GM19351 (cell line): ENCODE data around the gene ZNF418.
"Not testable (repeated sequence)": the region's sequence is repeated elsewhere in the genome, so short reads cannot be mapped to it uniquely, and the experiment has no call there.

Experiments used
- ATAC-seq: cut with Tn5 transposase; IDR thresholded peaks from one replicate; pipeline ENCODE4 v1.9.1; 2021; ENCODE audit warnings: mild to moderate bottlenecking, moderate library complexity; ENCODE audit not compliant: unreplicated experiment

ZNF418 gene

GRCh38 chr19:57890706-57891105 lies 44.5 kb downstream of the ZNF418 start:
- ATAC-seq, result not testable (repeated sequence)

- peak; percentile 86 for ATAC-seq
These were observed 46.5 kb downstream of the ZNF418 start, which contains the start of gene ZNF814 for GRCh38 chr19:57888560-57889231. ZNF814 (minus strand) TSS chr19:57889037; CDS start chr19:57888802, 235 bp downstream.

GRCh38 chr19:57888107-57888559 lies 47.1 kb downstream of the ZNF418 start:
- ATAC-seq, result no peak

GRCh38 chr19:57887195-57887941 lies 47.8 kb downstream of the ZNF418 start:
- ATAC-seq, result no peak

GRCh38 chr19:57886046-57886445 lies 49.2 kb downstream of the ZNF418 start:
- ATAC-seq, result no peak

- ATAC-seq, result not testable (repeated sequence)
These were observed 61.1 kb downstream of the ZNF418 start for GRCh38 chr19:57873883-57874799.

GRCh38 chr19:57872450-57872849 lies 62.8 kb downstream of the ZNF418 start:
- no peak for ATAC-seq
